Measurements from ENCODE around the gene TESK2.
"Not testable (repeated sequence)": the region's sequence is repeated elsewhere in the genome, so short reads cannot be mapped to it uniquely, and the experiment has no call there.

The TESK2 gene

GRCh38 chr1:45473302-45473701, 17.7 kb downstream of the TESK2 start:
- DNase-seq (ENCODE audit: low read depth), result no peak

GRCh38 chr1:45470306-45470798, 20.6 kb downstream of the TESK2 start:
- no peak for DNase-seq (ENCODE audit: low read depth)

GRCh38 chr1:45467353-45467752, 23.6 kb downstream of the TESK2 start:
- not testable (repeated sequence) for DNase-seq (ENCODE audit: low read depth)

GRCh38 chr1:45465277-45465676, 25.7 kb downstream of the TESK2 start:
- no peak for DNase-seq (ENCODE audit: low read depth)

- no peak for DNase-seq (ENCODE audit: low read depth)
Measured at GRCh38 chr1:45458894-45459293, 32.1 kb downstream of the TESK2 start.

GRCh38 chr1:45456531-45456930, 34.4 kb downstream of the TESK2 start:
- no peak for DNase-seq (ENCODE audit: low read depth)

GRCh38 chr1:45455162-45455561, 35.8 kb downstream of the TESK2 start:
- no peak for DNase-seq (ENCODE audit: low read depth)

- DNase-seq (ENCODE audit: low read depth), result no peak
Measured at GRCh38 chr1:45454464-45454863, 36.5 kb downstream of the TESK2 start.

- no peak for DNase-seq (ENCODE audit: low read depth)
Measured at GRCh38 chr1:45452503-45452902, 38.5 kb downstream of the TESK2 start.

GRCh38 chr1:45448357-45448756, 42.6 kb downstream of the TESK2 start:
- DNase-seq (ENCODE audit: low read depth), result no peak

GRCh38 chr1:45446950-45447672, 43.9 kb downstream of the TESK2 start:
- DNase-seq (ENCODE audit: low read depth), result no peak

GRCh38 chr1:45446530-45446929, 44.4 kb downstream of the TESK2 start:
- DNase-seq (ENCODE audit: low read depth), result no peak

- no peak for DNase-seq (ENCODE audit: low read depth)
Measured at GRCh38 chr1:45444609-45445131, 46.3 kb downstream of the TESK2 start.

GRCh38 chr1:45443580-45444446, 47.1 kb downstream of the TESK2 start:
- DNase-seq (ENCODE audit: low read depth), result no peak

- no peak for DNase-seq (ENCODE audit: low read depth)
Measured at GRCh38 chr1:45442272-45442671, 48.7 kb downstream of the TESK2 start.

GRCh38 chr1:45437323-45437722, 53.6 kb downstream of the TESK2 start:
- no peak for DNase-seq (ENCODE audit: low read depth)

- DNase-seq (ENCODE audit: low read depth), result no peak
Measured at GRCh38 chr1:45430490-45430889, 60.5 kb downstream of the TESK2 start.

- no peak for DNase-seq (ENCODE audit: low read depth)
Measured at GRCh38 chr1:45429561-45430159, 61.3 kb downstream of the TESK2 start.

- no peak for DNase-seq (ENCODE audit: low read depth)
Measured at GRCh38 chr1:45423906-45424678, 66.9 kb downstream of the TESK2 start.

GRCh38 chr1:45421935-45422334, 69.0 kb downstream of the TESK2 start:
- no peak for DNase-seq (ENCODE audit: low read depth)

- no peak for DNase-seq (ENCODE audit: low read depth)
Measured at GRCh38 chr1:45414746-45415145, 76.2 kb downstream of the TESK2 start.

GRCh38 chr1:45412899-45413298, 78.1 kb downstream of the TESK2 start:
- DNase-seq (ENCODE audit: low read depth), result no peak
